GM20431 (cell line): ENCODE measurements around the gene PAK3.

ENCODE experiments used
- in situ Hi-C: fragments of 300-500 bp; cut with MseI, MboI; formaldehyde crosslinking; loops from one replicate; pipeline ENCODE4 v1.15.0; 2020; ENCODE audit warnings: low sequenced_read_pairs; ENCODE audit not compliant: unreplicated experiment

Gene PAK3

DNA sequence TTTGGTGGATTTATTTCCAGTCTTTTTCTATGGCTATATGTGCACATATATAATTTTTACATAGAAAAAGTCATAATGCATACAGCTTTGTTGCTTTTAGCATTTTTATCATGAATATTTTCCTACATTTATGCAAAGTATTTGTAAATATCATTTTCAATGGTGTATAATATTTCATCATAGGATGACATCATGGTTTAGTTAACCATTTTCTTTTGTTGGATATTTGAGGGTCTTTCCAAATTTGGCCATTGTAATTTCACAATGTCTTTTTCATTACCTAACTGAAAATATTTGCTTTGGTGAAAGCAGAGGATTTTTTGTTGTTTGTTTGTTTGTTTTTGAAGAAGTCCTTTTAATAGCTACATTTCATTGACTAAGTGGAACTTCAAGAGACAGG is 31.0 kb downstream of the PAK3 start:
- in situ Hi-C loops, result no loop called here

DNA sequence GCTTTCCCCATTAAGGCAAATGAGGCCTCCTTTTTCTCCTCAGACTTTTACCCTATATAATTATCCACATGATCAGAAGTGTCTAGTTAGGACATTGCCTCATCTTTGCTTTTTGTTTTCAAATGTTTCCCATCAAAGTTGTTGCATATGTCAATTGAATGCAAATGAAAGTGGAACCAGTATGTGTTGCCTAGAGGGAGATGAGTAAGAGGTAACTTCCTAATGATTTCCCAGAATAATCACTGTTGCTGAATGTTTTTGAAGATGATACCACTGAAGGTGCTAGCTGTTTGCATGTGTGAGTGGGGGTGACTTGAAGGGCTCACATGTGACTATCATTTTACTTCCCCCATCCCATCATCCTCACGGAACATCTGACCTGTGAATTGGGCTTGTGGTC is 33.9 kb downstream of the PAK3 start:
- in situ Hi-C loops, result no loop called here

DNA sequence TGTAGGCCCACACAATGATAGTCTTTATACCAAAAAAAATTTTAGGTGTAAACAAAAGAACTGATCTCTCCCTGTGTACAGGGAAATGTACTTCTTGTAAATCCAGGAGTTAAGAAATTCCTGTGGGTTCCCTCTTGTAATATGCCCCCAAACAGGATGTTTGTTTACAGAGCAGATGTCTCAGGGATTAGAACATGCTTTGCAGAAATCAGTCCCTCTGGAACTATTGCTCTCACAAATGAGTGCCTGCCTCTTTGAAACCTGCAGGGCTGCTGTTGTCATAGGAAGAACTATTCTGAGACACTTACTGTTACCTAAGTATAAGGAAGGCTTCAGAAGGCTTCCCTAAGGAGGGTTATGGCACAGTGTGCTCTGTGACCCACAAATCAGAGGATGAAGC is 35.6 kb downstream of the PAK3 start:
- in situ Hi-C loops, result no loop called here

DNA sequence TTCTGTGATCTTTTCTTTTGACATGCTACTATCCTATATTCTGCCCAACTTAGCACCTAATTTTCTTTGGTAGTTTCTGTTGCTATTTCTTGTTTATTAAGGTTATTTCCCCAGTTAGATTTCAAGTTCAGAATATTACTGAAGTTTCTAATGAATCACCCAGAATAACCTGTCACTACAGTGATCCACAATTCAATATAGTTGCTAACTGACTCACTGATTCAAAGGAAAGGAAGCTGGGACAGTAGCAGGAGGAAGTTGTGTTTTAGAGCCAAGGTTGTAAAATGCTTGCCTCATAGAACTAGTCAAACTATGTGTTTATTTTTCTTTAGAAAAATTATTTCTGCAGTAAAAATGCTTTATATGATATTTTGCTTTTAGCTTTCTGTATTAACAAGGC is 37.4 kb downstream of the PAK3 start:
- in situ Hi-C loops, result no loop called here

DNA sequence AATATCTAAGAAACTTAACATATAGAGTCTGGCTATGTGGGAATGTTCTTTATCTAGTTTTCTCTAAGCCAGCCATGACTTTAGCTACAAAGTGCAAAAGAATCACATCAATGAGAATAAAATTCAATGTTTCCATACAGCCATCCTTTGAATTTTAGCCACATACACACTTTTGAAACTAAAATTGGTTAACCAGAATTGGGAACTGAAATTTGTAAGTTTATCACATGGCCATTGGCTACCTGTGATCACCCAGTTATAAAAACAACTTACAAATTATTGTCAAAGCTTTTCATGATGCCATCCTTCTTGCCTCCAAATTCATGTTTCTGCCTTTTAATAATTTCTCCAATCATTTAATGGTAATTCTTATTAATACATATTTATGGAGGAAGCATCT is 49.9 kb downstream of the PAK3 start:
- in situ Hi-C loops, result no loop called here

DNA sequence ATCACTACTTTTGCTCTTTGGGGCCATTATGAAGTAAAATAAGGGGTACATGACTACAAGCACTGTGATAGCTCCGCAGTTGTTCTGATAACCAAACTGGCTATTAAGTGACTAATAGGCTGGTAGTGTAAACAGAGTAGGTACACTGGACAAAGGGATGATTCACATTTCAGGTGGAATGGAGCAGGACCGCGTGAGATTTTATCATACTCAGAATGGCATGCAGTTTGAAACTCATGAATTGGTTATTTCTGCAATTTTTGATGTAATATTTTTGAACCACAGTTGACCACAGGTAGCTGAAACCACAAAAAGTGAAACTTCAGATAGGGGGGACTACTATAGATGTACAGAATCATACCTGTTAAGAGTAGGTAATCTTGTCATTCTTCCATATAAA is 55.8 kb downstream of the PAK3 start:
- in situ Hi-C loops, result no loop called here

DNA sequence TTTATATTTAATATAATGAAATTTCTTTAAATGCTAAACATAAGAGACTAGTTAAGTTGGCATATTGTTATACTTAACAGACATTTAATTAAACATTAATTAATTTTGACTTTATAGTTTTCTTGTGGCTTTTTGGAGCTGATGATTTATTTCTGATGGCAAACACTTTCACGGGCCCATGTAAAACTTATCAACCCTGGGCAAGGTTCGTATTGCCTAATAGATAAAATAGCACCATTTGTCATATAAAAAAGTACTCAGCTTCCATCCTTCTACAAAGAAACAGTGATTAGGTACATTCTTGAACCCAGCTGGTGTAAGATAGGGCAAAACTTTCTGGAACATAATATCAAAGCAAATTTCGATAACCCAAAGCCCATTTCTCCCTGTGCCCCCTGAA is 63.2 kb downstream of the PAK3 start:
- in situ Hi-C loops, result no loop called here

DNA sequence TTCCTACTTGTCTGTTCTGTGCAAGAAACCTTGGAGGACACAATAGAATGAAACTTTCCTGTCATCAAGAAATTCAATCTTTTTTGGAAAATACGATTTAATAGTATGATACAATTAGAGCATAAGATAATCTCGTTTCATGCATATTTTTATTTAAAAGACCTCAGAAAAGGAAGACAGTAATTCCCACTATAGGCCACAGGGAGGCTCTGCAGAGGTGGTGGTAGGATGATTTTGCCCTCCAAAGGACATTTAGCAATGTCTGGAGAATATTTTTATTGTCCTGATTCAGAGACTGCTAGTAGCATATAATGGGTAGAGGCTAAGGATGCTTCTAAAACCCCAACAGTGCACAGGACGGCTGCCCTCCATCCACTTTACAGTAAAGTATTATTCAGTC is 68.7 kb downstream of the PAK3 start:
- in situ Hi-C loops, result no loop called here

DNA sequence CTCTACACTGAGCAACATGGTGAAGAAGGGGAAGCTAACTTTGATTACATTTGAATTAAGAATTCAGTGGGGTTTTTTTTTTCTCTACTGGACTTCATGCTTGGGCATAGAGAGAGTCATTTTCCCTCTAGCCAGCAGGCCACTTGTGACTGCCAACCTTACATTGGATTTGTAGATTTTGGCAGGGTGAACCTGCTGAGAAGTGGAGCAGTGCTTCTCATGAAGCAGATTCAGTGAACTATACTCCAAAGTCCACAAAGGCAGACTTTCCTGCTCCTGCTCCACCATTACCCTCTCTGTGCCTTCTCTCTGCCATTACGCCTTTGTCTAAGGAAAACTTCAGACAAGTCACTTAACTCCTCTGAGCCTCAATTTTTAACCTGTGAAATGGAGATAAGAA is 69.9 kb downstream of the PAK3 start:
- in situ Hi-C loops, result no loop called here

DNA sequence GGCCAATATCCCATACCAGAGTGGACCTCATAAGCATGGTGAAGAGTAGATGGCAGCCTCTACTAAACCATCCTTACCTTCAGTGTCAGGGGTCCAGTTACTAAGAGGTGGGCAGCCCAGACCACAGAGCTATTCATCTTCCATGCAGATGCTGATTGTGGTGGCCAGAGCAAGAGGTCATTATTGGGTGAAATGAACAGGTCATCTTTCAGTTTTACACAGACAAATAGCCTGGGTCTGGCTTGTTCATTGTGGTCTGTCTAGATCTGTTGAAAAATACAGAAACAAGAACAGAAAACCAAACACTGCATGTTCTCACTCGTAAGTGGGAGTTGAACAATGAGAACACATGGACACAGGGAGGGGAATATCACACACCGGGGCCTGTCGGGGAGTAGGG is 71.3 kb downstream of the PAK3 start:
- in situ Hi-C loops, result no loop called here

DNA sequence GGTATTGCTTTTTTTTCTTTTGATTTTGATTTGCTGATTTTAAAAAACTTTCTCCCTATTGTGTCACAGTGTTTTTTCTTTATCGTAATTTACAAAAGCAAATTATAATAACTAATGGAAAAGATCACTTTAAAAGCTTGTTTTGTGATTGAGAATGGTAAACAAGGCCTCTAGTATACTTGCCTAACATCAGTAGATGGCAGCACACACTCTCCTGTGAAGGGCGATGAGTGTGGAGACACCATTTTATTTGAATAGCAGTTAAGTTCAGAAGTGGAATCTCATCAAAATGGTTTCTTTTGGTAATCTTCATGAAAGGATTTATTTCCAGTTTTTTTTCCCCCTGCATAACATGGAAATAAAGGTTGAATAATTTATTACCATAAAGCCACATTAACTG is 72.3 kb downstream of the PAK3 start:
- in situ Hi-C loops, result no loop called here

DNA sequence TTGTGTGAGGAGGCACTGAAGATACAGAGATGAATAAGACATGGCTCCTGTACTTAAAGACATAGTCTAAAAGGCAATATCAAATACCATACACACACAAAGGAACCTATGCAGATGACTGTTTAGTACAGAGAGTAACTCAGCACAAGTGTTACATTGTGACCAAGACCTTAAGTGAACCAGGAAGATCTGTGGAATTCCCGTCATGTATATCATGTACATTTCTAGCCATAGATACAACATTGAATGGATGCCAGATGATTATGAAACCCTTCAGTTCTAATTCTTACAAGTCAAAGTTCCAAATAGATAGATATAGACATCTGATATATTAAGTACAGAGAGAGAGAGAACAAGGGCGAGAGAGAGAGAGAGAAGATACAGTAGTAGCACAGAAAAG is 73.2 kb downstream of the PAK3 start:
- in situ Hi-C loops, result no loop called here

DNA sequence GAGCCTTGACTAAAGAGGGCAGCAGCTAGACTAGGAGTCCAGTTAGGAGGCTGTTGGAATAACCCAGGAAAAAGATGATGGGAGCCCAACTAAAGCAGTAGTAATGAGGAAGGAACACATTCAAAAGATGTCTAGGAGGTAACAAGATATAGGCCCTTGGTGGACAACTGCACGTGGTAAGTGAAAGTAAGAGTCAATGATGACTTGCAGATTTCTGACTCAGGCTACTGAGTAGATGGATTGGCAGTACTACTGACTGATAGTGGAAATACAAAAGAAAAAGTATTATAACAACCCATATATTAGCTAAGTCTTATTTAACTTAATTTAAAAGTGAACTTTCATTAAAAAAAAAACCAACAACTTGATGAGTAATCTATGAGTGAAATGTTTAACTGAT is 74.0 kb downstream of the PAK3 start:
- in situ Hi-C loops, result no loop called here

DNA sequence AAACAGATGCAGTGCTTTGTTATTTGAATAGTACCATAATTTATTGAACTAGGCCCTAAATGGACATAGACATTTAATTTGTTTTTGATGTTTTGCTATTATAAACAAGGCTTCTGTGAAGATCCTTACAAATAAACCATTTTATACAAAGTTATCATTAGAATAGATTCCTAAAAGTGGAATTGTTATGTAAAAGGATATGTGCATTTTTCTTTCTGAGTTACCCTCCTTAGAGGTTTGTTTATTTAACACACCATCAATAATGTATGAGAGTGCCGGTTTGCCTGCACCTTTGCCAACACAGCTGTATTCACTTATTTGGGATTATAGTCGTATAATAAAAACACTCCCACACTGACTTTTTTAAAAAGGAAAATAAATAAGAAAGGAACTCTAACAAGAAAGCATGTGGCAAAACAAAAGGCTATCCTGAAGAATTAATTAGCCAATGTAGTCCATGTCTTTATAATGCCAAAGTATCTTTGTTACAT is 84.8 kb downstream of the PAK3 start:
- in situ Hi-C loops, result no loop called here

DNA sequence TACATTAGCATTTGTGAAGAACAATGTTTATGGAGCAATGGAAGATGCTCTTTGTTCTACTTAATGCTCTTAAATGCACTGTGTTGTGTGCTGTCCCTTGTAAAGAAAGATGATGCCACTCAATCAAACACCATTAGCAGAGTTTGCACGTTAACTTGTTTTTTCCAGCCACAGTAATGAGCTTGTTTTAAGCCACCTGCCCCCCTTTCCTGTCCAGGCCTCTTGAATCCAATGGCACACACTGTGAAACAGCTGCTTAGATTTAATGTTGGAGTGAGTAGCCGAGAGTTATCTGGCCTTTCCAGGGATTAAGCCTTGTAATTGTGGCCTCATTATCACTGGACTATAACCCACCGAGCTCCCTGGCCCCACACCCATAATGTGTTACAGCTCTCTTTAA is 86.0 kb downstream of the PAK3 start:
- in situ Hi-C loops, result no loop called here

DNA sequence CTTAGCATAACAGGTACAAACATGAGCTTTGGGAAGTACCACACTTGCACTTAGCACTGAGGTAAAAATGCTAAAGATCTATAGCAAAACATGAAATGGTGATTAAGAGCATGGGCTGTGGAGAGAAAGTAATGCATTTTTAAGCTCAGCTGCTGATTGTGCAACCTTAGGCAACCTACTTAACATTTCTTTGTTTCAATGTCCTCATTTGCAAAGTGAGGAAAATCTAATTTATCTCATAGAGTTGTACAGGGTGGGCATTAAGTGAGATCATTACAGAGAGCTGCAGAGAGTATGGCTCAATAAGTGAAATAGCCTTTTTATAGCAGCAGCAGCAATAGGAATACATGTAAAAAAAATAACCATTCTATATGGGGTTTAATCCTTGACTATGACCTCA is 87.0 kb downstream of the PAK3 start:
- in situ Hi-C loops, result no loop called here

DNA sequence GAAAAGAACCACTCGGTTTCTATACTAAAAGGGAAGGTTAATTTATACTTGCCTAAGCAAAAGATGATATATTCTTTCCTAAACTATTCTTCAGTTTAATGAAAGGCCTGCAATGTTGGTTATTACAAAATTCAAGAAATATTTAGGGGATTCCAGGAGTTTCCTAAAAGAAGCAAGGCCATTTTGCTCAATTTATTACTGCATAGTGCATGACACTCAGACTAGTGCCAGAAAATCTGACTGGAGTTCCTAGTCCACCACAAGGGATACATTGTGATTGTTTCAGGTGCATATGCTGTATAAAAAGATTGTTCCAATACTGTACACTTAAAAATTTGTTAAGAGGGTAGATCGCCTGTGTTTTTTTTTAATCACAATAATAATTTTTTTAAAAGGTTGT is 95.6 kb downstream of the PAK3 start:
- in situ Hi-C loops, result no loop called here

DNA sequence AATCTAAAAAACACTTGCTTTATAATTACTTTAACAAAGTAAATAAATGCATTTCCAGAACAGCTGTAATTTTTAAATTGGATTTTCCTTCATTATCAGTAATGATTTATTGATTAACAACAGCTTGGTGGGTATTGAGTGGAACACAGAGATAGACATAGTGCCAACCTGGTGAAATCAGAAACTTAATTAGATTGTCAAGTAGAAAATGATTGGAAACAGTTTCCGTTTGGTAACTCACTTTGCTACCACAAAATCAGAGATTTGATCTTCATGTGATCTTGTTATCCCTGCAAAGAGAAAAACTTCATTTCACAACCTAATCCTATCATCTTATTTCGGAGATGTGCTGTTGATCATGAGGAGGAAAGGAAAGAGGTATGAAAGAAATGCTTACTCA is 103.5 kb downstream of the PAK3 start:
- in situ Hi-C loops, result no loop called here

DNA sequence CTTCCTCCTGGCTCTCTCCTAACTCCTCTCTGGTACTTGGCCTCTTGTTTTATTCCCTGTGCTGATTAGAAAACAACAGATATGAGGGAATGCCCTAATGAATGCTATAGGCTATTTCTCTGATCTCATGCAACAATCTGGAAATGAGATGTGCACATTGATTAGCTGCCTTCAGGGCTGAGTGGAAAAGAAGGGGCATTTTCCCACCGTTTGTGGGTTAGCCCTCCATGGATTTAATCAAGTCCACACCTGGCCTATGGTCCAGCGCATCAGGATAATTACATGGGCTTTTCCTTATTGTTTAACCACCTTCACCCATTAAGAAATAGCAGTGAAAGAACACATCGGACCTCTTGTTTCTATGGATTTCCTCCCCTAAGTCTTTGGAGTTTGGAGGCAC is 104.3 kb downstream of the PAK3 start:
- in situ Hi-C loops, result no loop called here

DNA sequence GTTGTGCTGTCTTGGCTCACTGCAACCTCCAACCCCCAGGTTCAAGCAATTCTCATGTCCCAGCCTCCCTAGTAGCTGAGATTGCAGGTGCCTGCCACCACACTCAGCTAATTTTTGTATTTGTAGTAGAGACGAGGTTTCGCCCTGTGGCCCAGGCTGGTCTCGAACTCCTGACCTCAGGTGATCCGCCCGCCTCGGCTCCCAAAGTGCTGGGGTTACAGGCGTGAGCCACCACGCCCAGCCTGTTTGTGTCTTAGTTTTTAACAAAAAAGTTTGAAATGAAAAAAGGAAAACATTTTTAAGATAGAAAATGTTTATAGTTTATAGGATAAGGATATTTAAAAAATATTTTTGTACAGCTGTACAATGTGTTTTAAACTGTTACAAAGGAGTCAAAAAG is 111.9 kb downstream of the PAK3 start:
- in situ Hi-C loops, result no loop called here

DNA sequence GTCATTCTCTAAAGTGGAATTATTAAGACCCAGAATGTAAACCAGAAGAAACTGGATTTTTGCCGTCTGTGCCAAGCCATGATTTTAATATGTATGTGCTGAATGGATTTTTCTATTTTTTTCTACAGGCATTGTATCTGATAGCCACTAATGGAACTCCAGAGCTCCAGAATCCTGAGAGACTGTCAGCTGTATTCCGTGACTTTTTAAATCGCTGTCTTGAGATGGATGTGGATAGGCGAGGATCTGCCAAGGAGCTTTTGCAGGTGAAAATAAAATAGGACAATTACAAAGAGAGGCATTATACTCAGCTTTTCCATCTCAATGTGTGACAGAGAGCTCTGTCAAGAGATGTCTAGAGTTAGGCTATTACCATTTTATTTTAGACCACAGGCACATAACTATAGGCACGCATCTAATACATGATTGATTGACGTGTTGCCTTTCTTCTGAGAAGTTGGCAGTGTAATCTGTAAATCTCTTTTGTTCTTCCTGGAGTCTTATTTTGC is 120.4 kb downstream of the PAK3 start:
- in situ Hi-C loops, result no loop called here

DNA sequence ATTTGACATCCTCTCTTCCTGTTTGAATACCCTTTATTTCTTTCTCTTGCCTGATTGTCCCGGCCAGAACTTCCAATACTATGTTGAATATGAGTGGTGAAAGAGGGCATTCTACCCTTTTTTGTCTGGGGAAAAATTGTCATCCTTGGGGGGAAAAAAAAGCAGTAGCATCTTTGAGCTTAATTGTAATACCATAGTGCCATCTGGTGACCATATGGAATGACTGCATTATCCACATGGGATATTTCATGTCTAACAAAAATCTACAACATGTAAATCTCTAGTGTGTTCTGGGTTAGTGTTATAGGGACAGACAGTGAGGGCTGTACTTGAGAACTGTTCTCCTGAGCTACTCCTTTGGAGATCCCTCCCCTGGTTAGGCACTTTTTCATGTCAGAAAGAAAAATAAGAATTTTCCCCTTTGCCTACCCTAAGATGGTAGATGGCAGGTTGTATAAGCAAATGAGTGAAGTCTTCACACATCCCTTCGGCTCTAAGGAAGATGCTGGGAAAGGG is 148.3 kb downstream of the PAK3 start:
- in situ Hi-C loops, result no loop called here
